Left colon (tissue), 2 donors: ENCODE measurements around the gene C10orf143. TPM values are rescaled to one million over a fixed set of nuclear protein-coding genes. Genes with fewer than 3 reads are reported as not detected.

ENCODE experiments used
- ATAC-seq: fragments of 200-7000 bp; cut with Tn5 transposase; one replicate; pipeline ENCODE4 v1.9.1; 2020; ENCODE audit warnings: mild to moderate bottlenecking, moderate library complexity
- DNase-seq, 2 donors: peaks; one replicate each; pipeline ENCODE4 v3.0.0-alpha.2; 2020
- intact Hi-C, 2 donors: fragments of 100-400 bp; cut with DNase I in 1 of 2; cut with micrococcal nuclease in 1 of 2; formaldehyde crosslinking; loops; one replicate each; pipeline versions ENCODE4 v1.11.2 to v1.14.0; 2022; cut with DNase I, micrococcal nuclease
- total RNA-seq, 2 donors: library from RNA; stranded (reverse); fragmentation: NEBNext Ultra II Directional; extraction: Animal tissue kit (Norgen Biotek cat#: 25700); gene quantifications; one replicate each; pipeline ENCODE4 v1.2.1, GENCODE V29; 2021
- donor health status: DM: no; HTN: no; CAD: no.
- donor health status: DM: yes; HTN: yes; CAD: no.

C10orf143 gene
- total RNA-seq, 2 donors from 2014 or later: 3.4 to 6.9 TPM

DNA sequence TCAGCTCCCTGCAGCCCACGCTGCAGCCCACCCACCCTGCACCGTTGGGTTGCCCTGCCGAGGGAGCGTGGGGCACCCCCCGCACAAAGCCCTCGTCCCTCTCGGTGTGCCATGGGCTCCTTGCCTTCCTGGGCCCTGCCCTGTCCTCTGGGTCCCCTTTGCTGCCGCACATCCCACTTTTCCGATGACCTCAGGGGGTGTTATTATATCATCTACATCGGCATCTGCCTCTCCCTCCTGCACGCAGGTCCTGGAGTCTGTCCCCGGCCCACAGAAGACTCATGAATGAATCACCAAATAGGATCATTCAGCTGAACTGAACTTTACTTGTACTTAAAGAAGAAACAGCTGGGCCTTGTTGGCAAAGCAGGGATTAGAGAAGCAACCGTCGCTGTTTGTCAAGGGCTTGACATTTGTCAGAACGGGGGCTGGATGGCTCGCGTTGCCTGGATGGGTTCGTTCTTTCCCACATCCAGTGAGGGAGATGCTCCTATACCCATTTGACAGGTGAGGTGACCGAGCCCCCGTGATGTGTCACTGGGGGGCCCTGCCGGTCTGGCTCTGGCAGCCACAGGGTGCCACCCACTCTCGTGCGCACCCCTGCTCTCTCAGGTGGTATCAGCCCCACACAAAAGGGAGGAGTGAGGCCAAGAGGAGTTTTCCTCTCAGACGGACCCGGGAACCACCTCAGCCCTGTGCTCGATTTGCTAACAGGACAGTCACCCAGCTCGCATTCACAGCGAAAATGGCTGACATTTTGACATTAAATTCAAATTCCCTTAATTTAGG, 87.9 kb downstream of the C10orf143 start:
- intact Hi-C loops: no loop called here
- ATAC-seq: no peak
- no peak for DNase-seq

DNA sequence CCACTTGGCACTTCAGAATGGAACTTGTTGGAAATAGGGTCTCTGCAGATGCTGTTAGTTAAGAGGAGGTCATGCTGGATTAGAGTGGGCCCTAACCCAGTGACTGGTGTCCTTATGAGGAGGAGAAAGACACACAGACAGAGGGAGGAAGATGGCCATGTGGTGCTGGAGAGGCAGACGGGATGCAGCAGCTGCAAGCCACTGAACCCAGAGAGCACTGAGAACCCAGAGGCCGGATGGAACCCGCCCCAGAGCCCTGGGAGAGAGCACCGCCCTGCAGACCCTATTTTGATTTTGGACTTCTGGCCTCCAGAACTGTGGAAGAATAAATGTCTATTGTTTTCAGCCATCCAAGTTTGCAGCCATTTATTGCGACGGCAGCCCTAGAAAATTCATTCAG, 88.5 kb downstream of the C10orf143 start:
- DNase-seq: no peak
- no peak for ATAC-seq
- intact Hi-C loops: no loop called here

DNA sequence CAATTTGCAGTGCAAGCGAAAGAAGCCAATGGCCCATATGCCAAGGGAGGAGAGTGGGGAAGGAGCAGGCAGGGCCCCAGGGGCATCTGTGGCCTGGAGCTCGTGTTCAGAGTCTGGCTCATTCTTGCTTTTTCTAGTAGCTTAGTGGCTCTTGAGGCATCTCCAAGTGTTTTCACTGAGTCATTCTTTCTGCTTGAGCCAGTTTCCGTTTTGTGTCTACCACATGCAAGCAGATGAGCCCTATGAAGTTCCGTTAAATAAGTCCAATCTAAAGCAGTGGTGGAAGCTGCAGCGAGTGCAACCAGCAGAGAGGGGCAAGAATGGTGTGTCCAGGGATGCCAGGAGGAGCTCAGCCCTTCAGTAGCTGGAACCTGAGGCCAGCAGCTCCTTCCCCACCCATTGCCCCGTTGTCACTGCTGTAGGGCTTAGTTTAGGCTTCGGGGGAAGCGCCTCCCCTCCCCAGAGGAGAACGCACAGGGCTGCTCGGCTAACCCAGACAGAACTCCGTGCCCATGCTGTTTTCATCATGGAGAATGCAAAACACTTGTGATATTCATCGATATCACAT, 89.2 kb downstream of the C10orf143 start:
- DNase-seq (no peak), ATAC-seq (no peak)
- intact Hi-C loops: no loop called here

DNA sequence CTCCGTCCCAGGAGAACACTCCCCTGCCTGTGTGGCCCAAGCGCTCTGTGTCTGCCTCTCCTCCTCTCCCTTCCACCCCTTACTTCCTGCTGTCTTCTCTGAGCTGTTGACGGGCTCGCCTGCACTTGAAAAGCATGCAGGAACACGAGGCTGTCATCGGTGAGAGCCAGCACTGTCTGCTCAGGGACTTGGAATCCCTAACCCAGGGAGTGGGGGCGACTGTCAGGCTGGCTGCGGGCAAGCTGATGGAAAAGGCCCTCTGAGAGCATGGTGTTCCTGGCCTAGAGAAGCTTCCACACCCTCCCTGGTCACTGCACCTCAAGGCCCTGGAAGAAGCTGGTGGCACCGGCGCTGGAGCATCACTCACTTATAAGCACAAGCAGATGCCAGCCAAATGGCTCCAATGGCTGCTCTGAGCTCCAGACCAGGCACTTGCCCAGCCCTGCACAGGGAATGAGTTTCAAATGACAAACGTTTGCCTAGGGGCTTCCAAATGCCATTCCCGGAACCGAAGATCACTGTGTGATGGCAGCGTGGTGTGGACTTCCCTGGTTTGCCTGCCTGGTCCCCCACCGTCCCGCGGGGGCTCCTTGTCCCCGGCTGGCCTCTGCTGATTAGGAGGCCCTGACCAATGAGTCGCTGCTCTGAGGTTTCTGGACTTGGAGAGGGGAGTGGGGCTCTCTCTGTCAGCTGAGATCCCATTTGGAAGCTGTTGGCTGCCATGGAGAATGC, 89.8 kb downstream of the C10orf143 start:
- intact Hi-C loops: no loop called here
- ATAC-seq (no peak), DNase-seq (no peak)

DNA sequence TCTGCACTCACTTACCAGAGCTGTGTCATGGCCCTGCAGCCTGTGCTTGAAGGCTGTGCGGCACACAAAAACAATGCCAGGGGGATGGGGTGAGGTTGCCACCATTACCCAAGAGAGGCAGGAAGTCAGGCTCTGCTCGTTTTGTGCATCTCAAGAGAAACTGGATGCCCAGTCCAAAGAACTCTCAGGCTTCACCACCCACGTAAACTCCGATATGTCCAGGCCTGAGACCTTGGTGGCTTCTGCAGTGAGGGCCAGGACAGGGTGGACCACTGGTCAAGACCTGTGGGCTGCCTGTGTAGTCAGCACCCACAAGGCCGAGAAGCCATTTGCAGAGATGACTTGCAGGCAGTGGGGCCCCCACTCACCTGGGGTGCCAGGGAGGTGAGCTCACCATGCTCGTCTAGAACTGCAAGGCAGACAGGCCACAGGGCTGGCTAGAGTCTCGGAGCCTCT, 91.9 kb downstream of the C10orf143 start:
- ATAC-seq: no peak
- no peak for DNase-seq
- intact Hi-C loops: no loop called here

DNA sequence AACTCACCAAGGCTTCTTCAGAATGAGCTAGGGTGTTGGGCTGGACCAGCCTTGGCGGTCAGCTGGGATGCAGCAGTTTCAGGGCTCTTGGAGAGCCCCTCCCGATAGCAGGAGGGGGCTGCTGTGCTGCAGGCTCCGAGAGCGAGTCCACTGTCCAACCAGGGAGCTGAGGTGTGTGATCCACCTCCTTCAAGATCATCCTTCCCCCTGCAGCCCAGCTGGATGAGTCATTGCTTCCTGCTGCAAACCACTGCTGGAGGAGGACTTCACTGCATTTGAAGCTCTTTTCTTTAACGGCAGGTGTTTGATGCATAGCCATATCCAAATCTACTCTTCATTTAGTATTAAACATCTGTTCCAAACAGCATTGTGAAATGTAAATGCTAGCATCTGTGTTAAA, 92.4 kb downstream of the C10orf143 start:
- intact Hi-C loops: no loop called here
- no peak for DNase-seq
- no peak for ATAC-seq

DNA sequence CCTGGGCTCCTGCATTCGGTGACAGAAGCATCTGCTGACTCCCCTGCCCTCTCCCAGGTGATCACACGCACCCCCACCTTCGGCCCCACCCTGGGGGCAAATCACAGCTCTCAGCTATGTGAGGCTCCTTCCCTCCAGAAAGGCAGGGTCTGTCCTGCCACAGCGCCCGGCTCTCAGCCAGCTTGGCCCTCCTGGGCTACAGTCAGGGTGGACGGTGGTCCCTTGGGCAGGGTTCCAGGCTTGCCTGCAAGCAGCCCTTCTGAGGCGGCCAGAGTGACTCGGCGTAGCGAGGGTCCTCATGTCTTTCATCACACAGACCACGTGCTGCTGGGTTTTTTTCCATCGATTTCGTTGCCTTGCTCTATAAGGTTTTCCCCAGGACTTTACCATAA, 93.0 kb downstream of the C10orf143 start:
- no peak for ATAC-seq
- DNase-seq: no peak
- intact Hi-C loops: no loop called here

DNA sequence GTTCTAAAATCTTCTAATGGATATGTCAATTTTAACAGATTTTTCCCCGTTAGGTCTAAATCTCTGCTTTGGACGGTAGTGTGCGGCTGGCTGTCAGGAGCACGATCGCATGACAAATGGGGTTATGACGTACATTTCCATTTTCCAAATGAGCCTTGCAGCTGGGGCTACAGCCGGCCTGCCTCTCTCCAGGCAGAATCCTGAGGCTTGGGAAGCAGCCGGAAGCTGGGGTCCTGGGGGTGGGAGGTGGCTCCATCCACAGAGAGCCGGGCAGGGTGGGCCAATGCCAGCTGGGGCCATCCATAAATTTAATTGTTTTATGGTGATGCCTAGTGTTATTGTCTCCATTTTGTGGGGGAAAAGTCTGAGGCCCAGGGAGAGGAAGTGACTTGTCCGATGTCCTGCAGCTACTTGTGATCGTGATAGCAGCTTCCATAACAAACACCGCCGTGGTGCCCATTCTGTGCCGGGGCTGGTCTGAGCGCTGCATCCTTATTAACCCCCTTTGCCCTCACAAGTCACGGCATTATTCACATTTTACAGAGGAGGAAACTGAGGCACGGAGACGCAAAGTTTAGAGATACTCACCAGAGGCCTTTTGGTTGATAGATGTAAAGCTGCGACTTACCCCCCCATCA, 93.5 kb downstream of the C10orf143 start:
- intact Hi-C loops: no loop called here
- DNase-seq: no peak
- ATAC-seq: no peak

DNA sequence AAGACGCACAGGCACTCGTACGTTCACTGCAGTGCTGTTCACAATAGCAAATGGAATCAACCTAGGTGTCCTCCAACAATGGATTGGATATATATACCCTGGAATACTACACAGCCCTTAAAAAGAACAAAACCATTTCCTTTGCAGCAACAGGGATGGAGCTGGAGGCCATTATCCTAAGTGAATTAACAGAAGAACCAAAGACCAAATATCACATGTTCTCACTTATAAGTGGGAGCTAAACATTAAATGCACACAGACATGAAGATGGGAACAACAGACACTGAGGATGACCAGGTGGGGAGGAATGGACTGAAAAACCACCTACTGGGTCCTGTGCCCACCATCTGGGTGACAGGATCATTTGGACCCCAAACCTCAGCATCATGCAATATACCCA, 94.5 kb downstream of the C10orf143 start:
- ATAC-seq: no peak
- intact Hi-C loops: no loop called here

DNA sequence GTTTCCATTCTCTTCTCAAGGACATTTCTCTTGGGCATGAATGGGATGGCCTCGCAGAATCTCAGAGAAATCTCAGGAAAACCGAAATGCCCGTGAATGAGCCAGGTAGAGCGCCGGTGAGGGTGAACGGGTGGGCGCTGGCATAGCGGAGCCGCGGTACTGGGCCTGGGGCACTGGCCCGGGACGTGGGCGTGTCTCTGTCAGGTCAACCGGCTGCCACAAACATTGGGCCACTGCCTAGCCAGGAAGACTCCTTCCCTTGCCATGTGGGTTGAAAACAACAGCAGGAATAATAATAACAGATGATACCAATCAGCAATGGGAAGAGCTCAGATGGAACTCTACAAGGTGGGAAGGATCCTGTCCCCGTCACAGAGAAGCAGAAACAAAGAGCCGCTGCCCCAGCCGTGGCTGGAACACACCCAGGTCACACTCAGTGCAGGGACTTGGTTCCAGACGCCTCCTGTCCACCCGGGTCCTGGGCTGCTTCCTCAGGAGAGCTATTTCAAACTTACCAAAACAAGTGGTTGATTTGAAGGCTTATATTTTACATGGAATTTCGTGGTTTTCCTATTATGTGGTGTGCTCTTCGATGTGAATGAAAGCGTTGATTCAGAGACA, 95.4 kb downstream of the C10orf143 start:
- intact Hi-C loops: no loop called here
- DNase-seq: no peak
- no peak for ATAC-seq

More for the DNA sequence above, 94.5 kb downstream of the C10orf143 start:
- no peak for DNase-seq

DNA sequence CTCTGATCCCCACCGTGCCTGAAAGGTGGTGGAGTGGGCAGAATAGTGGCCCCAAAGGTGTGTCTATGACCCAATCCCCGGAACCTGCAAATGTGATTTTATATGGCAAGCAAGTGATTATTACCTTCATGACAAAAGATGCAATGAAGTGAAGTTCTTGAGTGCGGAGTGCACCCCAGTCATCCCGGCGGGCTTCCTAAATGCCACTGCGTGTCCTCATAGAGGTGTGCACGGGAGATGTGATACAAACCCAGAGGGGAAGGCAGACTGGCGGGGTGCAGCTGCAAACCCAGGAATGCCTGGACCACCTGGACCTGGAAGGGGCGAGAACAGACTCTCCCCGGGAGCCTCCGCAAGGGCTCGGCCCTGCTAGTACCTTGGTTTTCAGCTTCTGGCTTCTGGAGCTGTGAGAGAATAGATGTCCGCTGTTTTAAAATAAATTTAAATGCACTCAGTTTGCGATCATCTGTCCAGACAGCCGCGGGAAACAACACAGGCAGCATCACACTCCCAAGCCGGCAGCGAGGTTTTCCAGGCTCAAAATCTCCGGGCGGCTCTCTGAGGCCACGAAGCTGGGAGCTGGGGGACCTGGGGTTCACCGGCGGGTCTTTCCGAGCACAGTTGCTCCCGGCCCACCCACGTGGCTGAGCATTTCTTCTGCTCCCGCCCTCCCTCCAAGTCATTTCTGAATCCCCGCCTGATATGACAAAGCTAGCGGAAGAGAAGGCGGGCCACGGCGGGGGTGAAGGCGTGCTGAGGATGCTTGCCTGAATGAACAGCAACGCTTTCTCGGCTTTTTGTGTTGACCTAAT, 96.2 kb downstream of the C10orf143 start:
- no peak for ATAC-seq
- DNase-seq: no peak
- intact Hi-C loops: no loop called here

Other genes with a start within 250 kb of the C10orf143 start
- under 1 TPM; 0.40 to 0.78 TPM for gene EBF3, start 146.6 kb downstream of the C10orf143 start, total RNA-seq
- 10 to 100 TPM; 51.1 to 54.6 TPM for gene GLRX3, start 25.6 kb upstream of the C10orf143 start, total RNA-seq